Kidney (tissue), 22 donors: ENCODE results near the gene BEX3. TPM values are rescaled to one million over a fixed set of nuclear protein-coding genes. Genes with fewer than 3 reads are reported as not detected.

Source experiments
- DNase-seq, 5 donors: peaks; one replicate each; pipeline ENCODE4 v3.0.0-alpha.2; 2013 to 2020
- FAIRE-seq: peaks from 2 replicates; lab custom pipeline; 2012; peaks lifted over from hg19 to GRCh38; lab: Jason Lieb, UNC
- H3K27ac ChIP-seq, 2 donors: one replicate each; pipeline ENCODE4 v1.7.0; 2013; ENCODE audit warnings: low read depth in 2 of 2, low read length in 2 of 2, inconsistent platforms in 1 of 2
- H3K27me3 ChIP-seq: one replicate; pipeline ENCODE4 v1.7.1; 2013; ENCODE audit warnings: low read length, inconsistent platforms; ENCODE audit not compliant: control insufficient read depth, insufficient read depth
- H3K36me3 ChIP-seq, 3 donors: one replicate each; pipeline versions ENCODE4 v1.7.0 to v1.7.1; 2013; ENCODE audit warnings: low read length in 3 of 3, control low read depth in 1 of 3, inconsistent platforms in 1 of 3; ENCODE audit not compliant: insufficient read depth in 3 of 3, control insufficient read depth in 2 of 3
- H3K4me1 ChIP-seq, 3 donors: one replicate each; pipeline versions ENCODE4 v1.7.0 to v1.7.1; 2013; ENCODE audit warnings: low read length in 3 of 3, inconsistent platforms in 1 of 3, low read depth in 1 of 3; ENCODE audit not compliant: control insufficient read depth in 2 of 3, insufficient read depth in 2 of 3
- H3K4me3 ChIP-seq, 3 donors: one replicate each; pipeline versions ENCODE4 v1.7.0 to v1.8.1; 2013; ENCODE audit warnings: low read length in 3 of 3, control low read depth in 1 of 3, inconsistent platforms in 1 of 3
- H3K9ac ChIP-seq, 3 donors: one replicate each; pipeline versions ENCODE4 v1.7.0 to v1.7.1; 2013; ENCODE audit warnings: low read length in 3 of 3, control low read depth in 1 of 3, inconsistent platforms in 1 of 3
- H3K9me3 ChIP-seq, 3 donors: one replicate each; pipeline versions ENCODE4 v1.7.0 to v1.7.1; 2013; ENCODE audit warnings: low read length in 3 of 3, control low read depth in 1 of 3, inconsistent platforms in 1 of 3; ENCODE audit not compliant: control insufficient read depth in 2 of 3, insufficient read depth in 1 of 3
- intact Hi-C: fragments of 100-400 bp; cut with DNase I; formaldehyde crosslinking; loops from one replicate; pipeline ENCODE4 v1.11.1; 2022
- long read RNA-seq, 10 donors: library from polyadenylated mRNA in 1 of 10; unstranded in 1 of 10; transcript quantifications; one replicate each; pipeline ENCODE4 v2.0.0 and lab custom pipeline, GENCODE V29; 2021 to 2026
- polyA plus RNA-seq: library from polyadenylated mRNA; stranded (reverse); fragments of 350-450 nt; fragmentation: Illumina TruSeq; extraction: RNeasy Lipid Tissue Mini Kit (QIAGEN cat#74804); gene quantifications from one replicate; pipeline ENCODE4 v1.2.3, GENCODE V29; 2014; ENCODE audit warnings: low read depth, low replicate concordance; ENCODE audit not compliant: insufficient read depth
- total RNA-seq: library from RNA; stranded (reverse); fragmentation: NEBNext Ultra II Directional; extraction: Animal tissue kit (Norgen Biotek cat#: 25700); gene quantifications from one replicate; pipeline ENCODE4 v1.2.1, GENCODE V29; 2021
- TF ChIP-seq, protein P1 (sequence below): IDR thresholded peaks from 3 replicates; pipeline ENCODE4 v1.5.1; 2012; ENCODE audit warnings: mild to moderate bottlenecking, moderate library complexity, borderline replicate concordance; ENCODE audit not compliant: insufficient read depth; ENCODE audit errors: extremely low read depth
- donor health status: control.
- donor health status: control.
- donor health status: control.
- donor health status: control.
- donor health status: control.
- donor health status: DM: yes; HTN: yes; CAD: no.
- donor health status: Normal renal cell carcinoma (clear cell type).

Gene BEX3
- 131 TPM for total RNA-seq
- 458 TPM for polyA plus RNA-seq
- long read RNA-seq, donor 1, transcript BEX3-204 (3 exons, 913 nt), result minor isoform, 51 of 288 reads
- long read RNA-seq, donor 1, transcript BEX3-201 (3 exons, 921 nt), result major isoform, 183 of 288 reads
- long read RNA-seq, donor 1, transcript BEX3-202 (2 exons, 753 nt), result minor isoform, 13 of 288 reads
- long read RNA-seq, donor 1, partial matches to known transcripts, result 19 of 288 reads
- long read RNA-seq, donor 1, other reads (novel, unspliced or antisense), result 22 of 288 reads
- long read RNA-seq, donor 2, transcript BEX3-201 (3 exons, 921 nt), result major isoform, 268 of 407 reads
- long read RNA-seq, donor 2, transcript BEX3-204 (3 exons, 913 nt), result minor isoform, 86 of 407 reads
- long read RNA-seq, donor 2, transcript BEX3-202 (2 exons, 753 nt), result minor isoform, 12 of 407 reads
- long read RNA-seq, donor 2, partial matches to known transcripts, result 17 of 407 reads
- long read RNA-seq, donor 2, other reads (novel, unspliced or antisense), result 23 of 407 reads
- long read RNA-seq, donor 3, transcript BEX3-202 (2 exons, 753 nt), result minor isoform, 29 of 539 reads
- long read RNA-seq, donor 3, transcript BEX3-201 (3 exons, 921 nt), result major isoform, 372 of 539 reads
- long read RNA-seq, donor 3, transcript BEX3-204 (3 exons, 913 nt), result minor isoform, 82 of 539 reads
- long read RNA-seq, donor 3, partial matches to known transcripts, result 21 of 539 reads
- long read RNA-seq, donor 3, other reads (novel, unspliced or antisense), result 34 of 539 reads
- long read RNA-seq, donor 4, transcript BEX3-201 (3 exons, 921 nt), result major isoform, 195 of 273 reads
- long read RNA-seq, donor 4, transcript BEX3-204 (3 exons, 913 nt), result minor isoform, 54 of 273 reads
- long read RNA-seq, donor 4, transcript BEX3-202 (2 exons, 753 nt), result minor isoform, 11 of 273 reads
- long read RNA-seq, donor 4, partial matches to known transcripts, result 0 of 273 reads
- long read RNA-seq, donor 4, other reads (novel, unspliced or antisense), result 12 of 273 reads
- long read RNA-seq, donor 5, transcript BEX3-201 (3 exons, 921 nt), result major isoform, 18 of 23 reads
- long read RNA-seq, donor 5, transcript BEX3-204 (3 exons, 913 nt), result minor isoform, 5 of 23 reads
- long read RNA-seq, donor 5, partial matches to known transcripts, result 0 of 23 reads
- long read RNA-seq, donor 5, other reads (novel, unspliced or antisense), result 0 of 23 reads
- long read RNA-seq, donor 6, transcript BEX3-204 (3 exons, 913 nt), result minor isoform, 201 of 961 reads
- long read RNA-seq, donor 6, transcript BEX3-201 (3 exons, 921 nt), result major isoform, 605 of 961 reads
- long read RNA-seq, donor 6, transcript BEX3-202 (2 exons, 753 nt), result minor isoform, 43 of 961 reads
- long read RNA-seq, donor 6, partial matches to known transcripts, result 37 of 961 reads
- long read RNA-seq, donor 6, other reads (novel, unspliced or antisense), result 71 of 961 reads
- long read RNA-seq, donor 7, transcript BEX3-201 (3 exons, 921 nt), result major isoform, 41 of 86 reads
- long read RNA-seq, donor 7, transcript BEX3-204 (3 exons, 913 nt), result minor isoform, 18 of 86 reads
- long read RNA-seq, donor 7, partial matches to known transcripts, result 24 of 86 reads
- long read RNA-seq, donor 7, other reads (novel, unspliced or antisense), result 0 of 86 reads
- long read RNA-seq, donor 8, transcript BEX3-202 (2 exons, 753 nt), result minor isoform, 14 of 422 reads
- long read RNA-seq, donor 8, transcript BEX3-204 (3 exons, 913 nt), result minor isoform, 87 of 422 reads
- long read RNA-seq, donor 8, transcript BEX3-201 (3 exons, 921 nt), result major isoform, 268 of 422 reads
- long read RNA-seq, donor 8, partial matches to known transcripts, result 53 of 422 reads
- long read RNA-seq, donor 8, other reads (novel, unspliced or antisense), result 0 of 422 reads
- long read RNA-seq, donor 9, transcript BEX3-202 (2 exons, 753 nt), result minor isoform, 7 of 184 reads
- long read RNA-seq, donor 9, transcript BEX3-204 (3 exons, 913 nt), result minor isoform, 34 of 184 reads
- long read RNA-seq, donor 9, transcript BEX3-201 (3 exons, 921 nt), result major isoform, 127 of 184 reads
- long read RNA-seq, donor 9, partial matches to known transcripts, result 0 of 184 reads
- long read RNA-seq, donor 9, other reads (novel, unspliced or antisense), result 16 of 184 reads
- long read RNA-seq, donor 10, transcript BEX3-201 (3 exons, 921 nt), result major isoform, 201 of 312 reads
- long read RNA-seq, donor 10, transcript BEX3-204 (3 exons, 913 nt), result minor isoform, 64 of 312 reads
- long read RNA-seq, donor 10, transcript BEX3-202 (2 exons, 753 nt), result minor isoform, 21 of 312 reads
- long read RNA-seq, donor 10, partial matches to known transcripts, result 8 of 312 reads
- long read RNA-seq, donor 10, other reads (novel, unspliced or antisense), result 17 of 312 reads

DNA sequence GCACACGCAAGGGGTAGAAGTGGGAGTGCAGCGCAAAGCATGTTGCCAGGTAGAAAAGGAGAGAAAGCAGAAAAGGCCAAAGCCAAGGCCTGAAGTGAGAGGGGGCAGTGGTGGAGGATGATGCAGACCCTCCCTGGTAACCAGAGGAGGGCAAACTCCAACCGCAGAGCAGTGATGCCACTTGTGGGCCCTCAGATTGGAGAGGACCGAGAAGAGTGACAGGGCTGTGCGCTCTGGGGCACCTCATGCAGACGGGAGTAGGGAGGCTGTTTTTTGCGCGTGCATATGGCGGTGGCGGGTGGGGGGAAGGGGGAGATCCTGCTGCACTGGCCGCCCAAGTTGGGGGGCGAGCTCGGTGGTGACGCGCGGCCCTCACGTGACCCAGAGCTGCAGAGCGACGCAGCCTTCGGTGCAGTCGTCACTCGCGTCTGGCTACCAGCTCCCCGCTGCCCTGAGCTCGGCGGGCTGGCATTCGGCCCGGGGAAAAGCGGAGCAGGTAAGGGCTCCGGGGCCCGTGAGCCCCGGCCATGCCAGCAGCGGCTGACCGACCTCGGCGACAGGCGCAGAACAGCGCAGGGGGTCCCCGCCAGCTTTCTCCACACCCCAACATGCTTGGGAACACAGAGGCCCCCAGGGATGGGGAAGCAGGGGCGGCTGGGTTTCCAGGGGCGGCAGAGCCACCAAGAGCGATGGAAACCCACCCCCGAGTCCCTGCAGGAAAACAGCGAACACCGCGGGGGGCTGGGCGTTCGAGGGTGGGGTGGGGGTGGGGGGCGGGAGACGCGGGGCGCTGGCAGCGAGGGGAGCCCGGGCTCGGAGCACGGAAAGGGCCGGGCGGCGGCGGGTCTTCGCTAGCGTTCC, at the start of gene BEX3:
TSS of gene BEX3 (plus strand) at position 421 of the 861 bp plus-strand sequence. CDS start 984 bp downstream, outside the sequence.
- intact Hi-C loops, result no loop called here
- Histone ChIP-seq H3K9me3 (no peaks in the 10 kb centered on the region), H3K36me3 (no peaks in the 10 kb centered on the region), H3K27ac (peak within 1 kb of the TSS; percentile 75 to 86), H3K4me1 (peaks cover 0 to 2% (median 0%) of the 10 kb centered on the region in 3 donors), H3K4me3 (peak within 1 kb of the TSS; percentile 60 to 78 (median 69)), H3K27me3 (no peaks in the 10 kb centered on the region), H3K9ac (peak within 1 kb of the TSS; percentile 60 to 68 (median 67))
- FAIRE-seq (no peak), DNase-seq (peak; percentile 85 to 90 (median 86))
- TF ChIP-seq, protein P1, sequence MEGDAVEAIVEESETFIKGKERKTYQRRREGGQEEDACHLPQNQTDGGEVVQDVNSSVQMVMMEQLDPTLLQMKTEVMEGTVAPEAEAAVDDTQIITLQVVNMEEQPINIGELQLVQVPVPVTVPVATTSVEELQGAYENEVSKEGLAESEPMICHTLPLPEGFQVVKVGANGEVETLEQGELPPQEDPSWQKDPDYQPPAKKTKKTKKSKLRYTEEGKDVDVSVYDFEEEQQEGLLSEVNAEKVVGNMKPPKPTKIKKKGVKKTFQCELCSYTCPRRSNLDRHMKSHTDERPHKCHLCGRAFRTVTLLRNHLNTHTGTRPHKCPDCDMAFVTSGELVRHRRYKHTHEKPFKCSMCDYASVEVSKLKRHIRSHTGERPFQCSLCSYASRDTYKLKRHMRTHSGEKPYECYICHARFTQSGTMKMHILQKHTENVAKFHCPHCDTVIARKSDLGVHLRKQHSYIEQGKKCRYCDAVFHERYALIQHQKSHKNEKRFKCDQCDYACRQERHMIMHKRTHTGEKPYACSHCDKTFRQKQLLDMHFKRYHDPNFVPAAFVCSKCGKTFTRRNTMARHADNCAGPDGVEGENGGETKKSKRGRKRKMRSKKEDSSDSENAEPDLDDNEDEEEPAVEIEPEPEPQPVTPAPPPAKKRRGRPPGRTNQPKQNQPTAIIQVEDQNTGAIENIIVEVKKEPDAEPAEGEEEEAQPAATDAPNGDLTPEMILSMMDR, result no peak

DNA sequence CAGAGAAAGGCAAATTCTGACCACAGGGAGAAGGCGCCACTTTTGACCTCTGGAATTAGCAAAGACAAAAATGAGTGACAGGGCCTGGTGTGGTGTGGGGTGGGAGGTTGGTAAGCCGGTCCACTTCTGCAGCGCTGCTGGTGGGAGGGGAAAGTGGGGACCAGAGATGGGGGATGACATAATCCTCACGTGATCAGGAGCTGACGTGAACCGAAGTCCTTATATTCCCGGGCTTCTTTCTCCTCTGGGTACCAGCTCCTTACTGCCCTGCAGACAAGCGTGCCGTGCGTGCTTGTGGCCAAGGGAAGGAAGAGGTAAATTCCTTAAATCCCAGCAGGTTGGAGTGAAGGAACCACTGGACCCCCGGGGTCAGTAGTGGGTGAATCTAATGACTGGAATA, 46.3 kb upstream of the BEX3 start, which contains the start of gene TCEAL7:
TSS of gene TCEAL7 (plus strand) at position 249 of the 400 bp plus-strand sequence. CDS start 1,165 bp downstream, outside the sequence.
- Histone ChIP-seq H3K9ac (peak within 1 kb of the TSS in 2 of 3 donors; percentile 12 to 30), H3K4me1 (no peaks in the 10 kb centered on the region), H3K27me3 (peaks cover 4% of the 10 kb centered on the region), H3K36me3 (no peaks in the 10 kb centered on the region), H3K9me3 (no peaks in the 10 kb centered on the region), H3K27ac (no peak within 1 kb of the TSS), H3K4me3 (peak within 1 kb of the TSS; percentile 24 to 60 (median 47))
- TF ChIP-seq, protein P1, result no peak
- intact Hi-C loops, result no loop called here
- peak in 4 of 5 donors; percentile 59 to 89 (median 70) for DNase-seq
- FAIRE-seq, result no peak
